ENCODE data around the gene MED25. TPM values are rescaled to one million over a fixed set of nuclear protein-coding genes. Genes with fewer than 3 reads are reported as not detected.
A peak's percentile ranks its signal among the peaks of the same experiment; 100 is the strongest.

Gene MED25
- total RNA-seq, 3 donors from 2014 or later (not counting 1 experiment from before 2014, with no cell fraction given), result 64.2 to 132 (median 69.5) TPM

- Histone ChIP-seq H3K36me3 (ENCODE audit: control insufficient read depth, insufficient read depth, low read length) (peaks cover 5% of the 10 kb centered on the region), H3K4me3 (ENCODE audit: low read length) (no peak overlapping the region), H3K9me3 (ENCODE audit: control insufficient read depth, insufficient read depth, low read length) (no peaks in the 10 kb centered on the region), H3K27ac (ENCODE audit: low read length) (no peak overlapping the region), H3K4me1 (ENCODE audit: control insufficient read depth, insufficient read depth, low read length) (peaks cover 33% of the 10 kb centered on the region), H3K27me3 (ENCODE audit: control insufficient read depth, insufficient read depth, low read length) (no peaks in the 10 kb centered on the region)
- Mint-ChIP-seq H3K4me1 (peaks cover 22 to 36% of the 10 kb centered on the region in 2 donors), H3K9me3 (no peaks in the 10 kb centered on the region), H3K27me3 (ENCODE audit: low read depth in 2 of 2) (no peaks in the 10 kb centered on the region), H3K36me3 (no peaks in the 10 kb centered on the region), H3K4me3 (no peak overlapping the region), H3K27ac (no peak overlapping the region)
- no peak for TF ChIP-seq CTCF (IDR thresholded peaks at IDR 0.05)
- intact Hi-C loops (cut with micrococcal nuclease), result loop anchor here (5.0 kb wide), 1 partner anchor 387 kb away; the partner anchor contains the start of gene RPL13A
- DNase-seq (no peak), ATAC-seq (no peak)
- 94% methylated on average over 11 of the region's 11 CpGs for WGBS (ENCODE audit: insufficient coverage)
Measured at GRCh38 chr19:49874503-49875157, 56.5 kb downstream of the MED25 start.

- Histone ChIP-seq H3K4me3 (ENCODE audit: low read length) (no peak overlapping the region), H3K27ac (ENCODE audit: low read length) (no peak overlapping the region), H3K27me3 (ENCODE audit: control insufficient read depth, insufficient read depth, low read length) (no peaks in the 10 kb centered on the region), H3K36me3 (ENCODE audit: control insufficient read depth, insufficient read depth, low read length) (peaks cover 8% of the 10 kb centered on the region), H3K9me3 (ENCODE audit: control insufficient read depth, insufficient read depth, low read length) (no peaks in the 10 kb centered on the region), H3K4me1 (ENCODE audit: control insufficient read depth, insufficient read depth, low read length) (peaks cover 30% of the 10 kb centered on the region)
- Mint-ChIP-seq H3K9me3 (no peaks in the 10 kb centered on the region), H3K27me3 (ENCODE audit: low read depth in 2 of 2) (no peaks in the 10 kb centered on the region), H3K4me1 (peaks cover 22 to 33% of the 10 kb centered on the region in 2 donors), H3K36me3 (no peaks in the 10 kb centered on the region), H3K4me3 (no peak overlapping the region), H3K27ac (no peak overlapping the region)
- 90% methylated on average over 4 of the region's 4 CpGs for WGBS (ENCODE audit: insufficient coverage)
- ATAC-seq, result no peak
- no peak for DNase-seq
- intact Hi-C loops (cut with micrococcal nuclease), result loop anchor here (5.0 kb wide), 1 partner anchor 388 kb away; the partner anchor contains the start of gene RPL13A
- TF ChIP-seq CTCF (IDR thresholded peaks at IDR 0.05), result no peak
Measured at GRCh38 chr19:49875177-49875576, 57.1 kb downstream of the MED25 start.

- intact Hi-C loops (cut with micrococcal nuclease), result loop anchor here (1.0 to 5.0 kb wide), 5 partner anchors 21 to 389 kb away; partner anchors contain the start of genes ATF5, IL4I1, NUP62 and RPL13A
- Histone ChIP-seq H3K36me3 (ENCODE audit: control insufficient read depth, insufficient read depth, low read length) (peaks cover 15% of the 10 kb centered on the region), H3K4me3 (ENCODE audit: low read length) (peak overlapping the region; percentile 57), H3K27me3 (ENCODE audit: control insufficient read depth, insufficient read depth, low read length) (no peaks in the 10 kb centered on the region), H3K27ac (ENCODE audit: low read length) (peak overlapping the region; percentile 99), H3K4me1 (ENCODE audit: control insufficient read depth, insufficient read depth, low read length) (peaks cover 23% of the 10 kb centered on the region), H3K9me3 (ENCODE audit: control insufficient read depth, insufficient read depth, low read length) (no peaks in the 10 kb centered on the region)
- Mint-ChIP-seq H3K36me3 (no peaks in the 10 kb centered on the region), H3K4me1 (peaks cover 22 to 28% of the 10 kb centered on the region in 2 donors), H3K4me3 (no peak overlapping the region), H3K9me3 (no peaks in the 10 kb centered on the region), H3K27ac (no peak overlapping the region), H3K27me3 (ENCODE audit: low read depth in 2 of 2) (no peaks in the 10 kb centered on the region)
- WGBS (ENCODE audit: insufficient coverage), result under 1% methylated on average over 27 of the region's 28 CpGs
- peak; percentile 53 to 75 for DNase-seq
- no peak for ATAC-seq
- TF ChIP-seq CTCF (IDR thresholded peaks at IDR 0.05), result no peak
Measured at GRCh38 chr19:49875857-49876421, 57.9 kb downstream of the MED25 start.

All from natural killer cell (primary cell).